Neural progenitor cell (in vitro differentiated cells): Measurements from ENCODE around the gene AUTS2. TPM values are rescaled to one million over a fixed set of nuclear protein-coding genes. Genes with fewer than 3 reads are reported as not detected.

Experiments used
- DNase-seq: peaks from one replicate; pipeline ENCODE4 v3.0.0-alpha.2; 2016; ENCODE audit warnings: low spot score
- H2AFZ ChIP-seq: fragments of 200-600 bp; sonication (generic); replicated peaks from 2 replicates; pipeline ENCODE4 v1.6.1; 2016; ENCODE audit warnings: antibody characterized with exemption
- H3F3A ChIP-seq: fragments of 200-600 bp; sonication (generic); 2 replicates; pipeline ENCODE4 v1.6.1; 2016; ENCODE audit warnings: antibody characterized with exemption, low read depth
- H3K27ac ChIP-seq: fragments of 200-600 bp; sonication (generic); 2 replicates; pipeline ENCODE4 v1.5.1; 2016; ENCODE audit warnings: mild to moderate bottlenecking
- H3K27me3 ChIP-seq: fragments of 200-600 bp; sonication (generic); 2 replicates; pipeline ENCODE4 v1.6.1; 2016; ENCODE audit warnings: mild to moderate bottlenecking, moderate library complexity
- H3K36me3 ChIP-seq: fragments of 200-600 bp; sonication (generic); 2 replicates; pipeline ENCODE4 v1.5.1; 2016
- H3K4me1 ChIP-seq: fragments of 200-600 bp; sonication (generic); 2 replicates; pipeline ENCODE4 v1.6.1; 2016; ENCODE audit warnings: mixed run types
- H3K4me2 ChIP-seq: fragments of 200-600 bp; sonication (generic); 2 replicates; pipeline ENCODE4 v1.6.1; 2016
- H3K4me3 ChIP-seq: fragments of 200-600 bp; sonication (generic); 2 replicates; pipeline ENCODE4 v1.5.1; 2016
- H3K79me2 ChIP-seq: fragments of 200-600 bp; sonication (generic); 2 replicates; pipeline ENCODE4 v1.6.1; 2016; ENCODE audit warnings: low read depth
- H3K9ac ChIP-seq: fragments of 200-600 bp; sonication (generic); 2 replicates; pipeline ENCODE4 v1.6.1; 2016
- H3K9me3 ChIP-seq: fragments of 200-600 bp; sonication (generic); 2 replicates; pipeline ENCODE4 v1.5.1; 2016; ENCODE audit warnings: low read depth
- H4K20me1 ChIP-seq: fragments of 200-600 bp; sonication (generic); 2 replicates; pipeline ENCODE4 v1.6.1; 2016; ENCODE audit warnings: low read depth
- H3K27ac Mint-ChIP-seq: 3 replicates; pipeline ENCODE4 v1.8.0; 2021; ENCODE audit warnings: mixed read lengths
- H3K27me3 Mint-ChIP-seq: 2 replicates; pipeline ENCODE4 v1.8.0; 2022; ENCODE audit warnings: low read depth, mild to moderate bottlenecking, inconsistent platforms, moderate library complexity, mixed read lengths; ENCODE audit not compliant: insufficient read depth
- H3K36me3 Mint-ChIP-seq: 3 replicates; pipeline ENCODE4 v1.8.0; 2021; ENCODE audit warnings: mixed read lengths
- H3K4me1 Mint-ChIP-seq: 3 replicates; pipeline ENCODE4 v1.8.0; 2021; ENCODE audit warnings: mixed read lengths
- H3K4me3 Mint-ChIP-seq: 3 replicates; pipeline ENCODE4 v1.8.0; 2021; ENCODE audit warnings: mild to moderate bottlenecking, moderate library complexity, mixed read lengths
- H3K9me3 Mint-ChIP-seq: 3 replicates; pipeline ENCODE4 v1.8.0; 2020; ENCODE audit warnings: mixed read lengths
- EZH2 ChIP-seq: fragments of 200-600 bp; sonication (generic); IDR thresholded peaks from 2 replicates; pipeline ENCODE4 v1.6.1; 2017; ENCODE audit warnings: antibody characterized with exemption, mild to moderate bottlenecking, moderate library complexity
- EZH2phosphoT487 ChIP-seq: fragments of 200-600 bp; sonication (generic); IDR thresholded peaks from 2 replicates; pipeline ENCODE4 v1.6.1; 2017; ENCODE audit warnings: antibody characterized with exemption
- total RNA-seq: library from RNA; depleted of rRNA; stranded (reverse); fragments of >200 nt; gene quantifications from 2 replicates; pipeline ENCODE4 v1.2.3, GENCODE V29; 2015; ENCODE audit warnings: low replicate concordance
- TF ChIP-seq, protein P1 (sequence below): fragments of 200-600 bp; sonication (generic); IDR thresholded peaks from 2 replicates; pipeline ENCODE4 v1.5.1; 2017; ENCODE audit warnings: antibody characterized with exemption, mild to moderate bottlenecking

AUTS2 gene
- total RNA-seq, 1 donor from 2014 or later = 50.0 TPM

DNA sequence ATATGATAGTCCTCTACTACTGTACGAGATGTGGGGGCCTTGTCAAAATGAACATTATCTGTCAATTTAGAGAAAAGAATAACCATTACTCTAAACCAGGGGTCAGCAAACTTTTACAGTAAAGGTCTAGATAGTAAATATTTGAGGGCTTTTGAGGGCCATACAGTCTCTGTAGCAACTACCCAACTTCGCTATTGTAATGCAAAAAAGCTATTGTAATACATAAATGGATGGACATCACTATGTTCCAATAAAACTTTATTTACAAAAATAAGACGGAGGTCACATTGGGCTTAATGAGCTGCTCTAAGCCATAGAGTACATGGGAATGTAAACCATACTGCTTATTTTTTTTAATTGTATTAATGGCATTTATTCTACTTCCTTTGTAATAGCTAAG, 1055.9 kb downstream of the AUTS2 start:
- Histone ChIP-seq H3F3A (peaks cover 17% of the 10 kb centered on the region), H3K27ac (no peak overlapping the region), H3K36me3 (no peaks in the 10 kb centered on the region), H2AFZ (no peak overlapping the region), H3K9me3 (no peaks in the 10 kb centered on the region), H3K27me3 (no peaks in the 10 kb centered on the region), H3K79me2 (no peaks in the 10 kb centered on the region), H4K20me1 (peaks cover 8% of the 10 kb centered on the region), H3K4me1 (peaks cover 22% of the 10 kb centered on the region), H3K9ac (no peak overlapping the region), H3K4me3 (no peak overlapping the region), H3K4me2 (no peak overlapping the region)
- TF ChIP-seq EZH2phosphoT487 (no peak), EZH2 (no peak)
- TF ChIP-seq, protein P1, sequence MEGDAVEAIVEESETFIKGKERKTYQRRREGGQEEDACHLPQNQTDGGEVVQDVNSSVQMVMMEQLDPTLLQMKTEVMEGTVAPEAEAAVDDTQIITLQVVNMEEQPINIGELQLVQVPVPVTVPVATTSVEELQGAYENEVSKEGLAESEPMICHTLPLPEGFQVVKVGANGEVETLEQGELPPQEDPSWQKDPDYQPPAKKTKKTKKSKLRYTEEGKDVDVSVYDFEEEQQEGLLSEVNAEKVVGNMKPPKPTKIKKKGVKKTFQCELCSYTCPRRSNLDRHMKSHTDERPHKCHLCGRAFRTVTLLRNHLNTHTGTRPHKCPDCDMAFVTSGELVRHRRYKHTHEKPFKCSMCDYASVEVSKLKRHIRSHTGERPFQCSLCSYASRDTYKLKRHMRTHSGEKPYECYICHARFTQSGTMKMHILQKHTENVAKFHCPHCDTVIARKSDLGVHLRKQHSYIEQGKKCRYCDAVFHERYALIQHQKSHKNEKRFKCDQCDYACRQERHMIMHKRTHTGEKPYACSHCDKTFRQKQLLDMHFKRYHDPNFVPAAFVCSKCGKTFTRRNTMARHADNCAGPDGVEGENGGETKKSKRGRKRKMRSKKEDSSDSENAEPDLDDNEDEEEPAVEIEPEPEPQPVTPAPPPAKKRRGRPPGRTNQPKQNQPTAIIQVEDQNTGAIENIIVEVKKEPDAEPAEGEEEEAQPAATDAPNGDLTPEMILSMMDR = no peak
- Mint-ChIP-seq H3K9me3 (no peaks in the 10 kb centered on the region), H3K4me1 (peaks cover 22% of the 10 kb centered on the region), H3K36me3 (peaks cover 8% of the 10 kb centered on the region), H3K27ac (no peak overlapping the region), H3K27me3 (peaks cover 4% of the 10 kb centered on the region), H3K4me3 (no peak overlapping the region)
- no peak for DNase-seq

DNA sequence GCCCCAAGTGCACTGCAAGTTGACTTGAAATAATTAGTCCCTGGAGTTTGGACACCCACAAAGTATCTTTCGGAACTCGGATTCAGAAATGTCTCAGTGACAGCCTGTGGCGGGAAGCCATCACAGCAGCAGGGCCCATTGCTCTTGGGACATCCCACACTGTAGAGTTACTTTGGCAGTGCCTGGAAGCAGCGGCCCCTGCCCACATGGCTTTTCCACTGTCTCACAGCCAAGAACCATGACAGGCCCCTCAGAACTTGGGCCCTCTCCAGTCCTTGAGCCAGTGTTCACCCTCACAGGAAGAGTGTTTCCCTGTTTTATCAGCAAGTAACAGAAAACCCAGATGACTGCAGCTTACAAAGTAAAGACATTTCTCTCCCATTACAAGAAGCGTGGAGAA, 1056.7 kb downstream of the AUTS2 start:
- H4K20me1 ChIP-seq = peaks cover 8% of the 10 kb centered on the region
- no peak overlapping the region for H3K9ac ChIP-seq
- H3K27me3 ChIP-seq = no peaks in the 10 kb centered on the region
- DNase-seq = no peak
- H3K27me3 Mint-ChIP-seq = peaks cover 2% of the 10 kb centered on the region
- no peaks in the 10 kb centered on the region for H3K9me3 ChIP-seq
- H3K4me3 ChIP-seq = no peak overlapping the region
- H3F3A ChIP-seq = peaks cover 20% of the 10 kb centered on the region
- H3K4me2 ChIP-seq = no peak overlapping the region
- no peaks in the 10 kb centered on the region for H3K79me2 ChIP-seq
- no peak overlapping the region for H3K27ac ChIP-seq
- H3K4me1 ChIP-seq = peaks cover 22% of the 10 kb centered on the region
- H3K9me3 Mint-ChIP-seq = no peaks in the 10 kb centered on the region
- TF ChIP-seq EZH2 = no peak
- TF ChIP-seq, protein P1 = no peak
- TF ChIP-seq EZH2phosphoT487 = no peak
- peaks cover 8% of the 10 kb centered on the region for H3K36me3 Mint-ChIP-seq
- H3K27ac Mint-ChIP-seq = no peak overlapping the region
- no peak overlapping the region for H2AFZ ChIP-seq
- H3K36me3 ChIP-seq = no peaks in the 10 kb centered on the region
- no peak overlapping the region for H3K4me3 Mint-ChIP-seq
- peaks cover 28% of the 10 kb centered on the region for H3K4me1 Mint-ChIP-seq

DNA sequence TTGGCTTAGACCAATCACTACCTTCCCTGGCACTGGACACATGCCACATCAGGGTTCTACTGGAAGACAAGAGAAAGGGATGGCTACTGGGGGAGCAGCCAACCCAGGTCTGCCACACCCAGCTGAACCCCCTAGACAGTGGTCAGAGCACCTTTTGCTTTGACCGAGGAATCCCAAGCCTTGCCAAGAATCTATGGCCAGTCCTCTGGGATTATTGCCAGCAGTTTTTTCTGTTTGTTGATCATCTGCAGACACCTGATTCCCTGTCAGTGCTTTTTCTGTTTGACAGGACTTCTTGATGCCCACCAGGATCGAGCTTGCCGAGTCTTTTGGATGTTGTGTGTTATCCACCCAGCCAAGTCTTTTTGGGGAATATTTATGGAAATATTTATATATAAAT, 1057.4 kb downstream of the AUTS2 start:
- Histone ChIP-seq H2AFZ (no peak overlapping the region), H3F3A (peaks cover 20% of the 10 kb centered on the region), H3K4me2 (no peak overlapping the region), H3K27ac (no peak overlapping the region), H3K4me3 (no peak overlapping the region), H4K20me1 (peaks cover 8% of the 10 kb centered on the region), H3K9ac (no peak overlapping the region), H3K4me1 (peaks cover 25% of the 10 kb centered on the region), H3K9me3 (no peaks in the 10 kb centered on the region), H3K36me3 (no peaks in the 10 kb centered on the region), H3K27me3 (no peaks in the 10 kb centered on the region), H3K79me2 (no peaks in the 10 kb centered on the region)
- no peak for DNase-seq
- no peaks in the 10 kb centered on the region for H3K9me3 Mint-ChIP-seq
- peaks cover 2% of the 10 kb centered on the region for H3K27me3 Mint-ChIP-seq
- H3K4me1 Mint-ChIP-seq = peaks cover 28% of the 10 kb centered on the region
- peaks cover 6% of the 10 kb centered on the region for H3K36me3 Mint-ChIP-seq
- TF ChIP-seq EZH2phosphoT487 (no peak), EZH2 (no peak)
- TF ChIP-seq, protein P1 = no peak
- no peak overlapping the region for H3K4me3 Mint-ChIP-seq
- no peak overlapping the region for H3K27ac Mint-ChIP-seq
